Liver (tissue), 9 donors: ENCODE measurements around the gene TPRA1. TPM values are rescaled to one million over a fixed set of nuclear protein-coding genes. Genes with fewer than 3 reads are reported as not detected.

Source experiments
- DNase-seq: peaks from one replicate; pipeline ENCODE4 v3.0.0-alpha.2; 2017; ENCODE audit warnings: low spot score
- H3K27ac ChIP-seq, 2 donors: one replicate each; pipeline ENCODE4 v1.7.0; 2013; ENCODE audit warnings: inconsistent platforms in 2 of 2, low read length in 2 of 2, control low read depth in 1 of 2, low read depth in 1 of 2, mild to moderate bottlenecking in 1 of 2
- H3K27me3 ChIP-seq, 4 donors: one replicate each; pipeline versions ENCODE4 v1.6.1 to v1.7.0; 2013; ENCODE audit warnings: low read length in 3 of 4, inconsistent platforms in 1 of 4, mild to moderate bottlenecking in 1 of 4, moderate library complexity in 1 of 4; ENCODE audit not compliant: control insufficient read depth in 4 of 4, insufficient read depth in 4 of 4
- H3K36me3 ChIP-seq, 4 donors: one replicate each; pipeline versions ENCODE4 v1.6.1 to v1.7.0; 2013; ENCODE audit warnings: low read length in 3 of 4, mild to moderate bottlenecking in 3 of 4, low read depth in 1 of 4, moderate library complexity in 1 of 4; ENCODE audit not compliant: control insufficient read depth in 4 of 4, insufficient read depth in 3 of 4
- H3K4me1 ChIP-seq, 4 donors: one replicate each; pipeline versions ENCODE4 v1.6.1 to v1.7.0; 2013; ENCODE audit warnings: low read length in 3 of 4, mild to moderate bottlenecking in 3 of 4, moderate library complexity in 1 of 4; ENCODE audit not compliant: control insufficient read depth in 4 of 4, insufficient read depth in 4 of 4
- H3K4me3 ChIP-seq, 3 donors: one replicate each; pipeline versions ENCODE4 v1.6.1 to v1.7.0; 2013; ENCODE audit warnings: low read length in 3 of 3, control low read depth in 1 of 3, low read depth in 1 of 3, mild to moderate bottlenecking in 1 of 3
- H3K9ac ChIP-seq, 2 donors: one replicate each; pipeline ENCODE4 v1.7.0; 2013; ENCODE audit warnings: low read length in 2 of 2, mild to moderate bottlenecking in 2 of 2, moderate library complexity in 2 of 2, control low read depth in 1 of 2, low read depth in 1 of 2
- H3K9me3 ChIP-seq, 4 donors: one replicate each; pipeline versions ENCODE4 v1.6.1 to v1.7.0; 2013; ENCODE audit warnings: low read length in 3 of 4; ENCODE audit not compliant: control insufficient read depth in 4 of 4
- ATF3 ChIP-seq: IDR thresholded peaks from 2 replicates; pipeline ENCODE4 v1.6.1; 2016; ENCODE audit warnings: antibody characterized with exemption
- CTCF ChIP-seq: fragments of 150-350 bp; IDR thresholded peaks from 2 replicates; pipeline ENCODE4 v1.5.1; 2017; ENCODE audit warnings: improper control_type of control experiment, low read depth, low read length; ENCODE audit not compliant: missing input control
- EGR1 ChIP-seq, 2 donors: IDR thresholded peaks; 2 replicates each; pipeline ENCODE4 v1.6.1; 2016 to 2018; ENCODE audit warnings: antibody characterized with exemption in 2 of 2, low read depth in 2 of 2
- FOXA1 ChIP-seq: IDR thresholded peaks from 2 replicates; pipeline ENCODE4 v1.6.1; 2016; ENCODE audit warnings: antibody characterized with exemption
- FOXA2 ChIP-seq: IDR thresholded peaks from 2 replicates; pipeline ENCODE4 v1.6.1; 2016; ENCODE audit warnings: antibody characterized with exemption
- GABPA ChIP-seq, 2 donors: IDR thresholded peaks in 1 of 2; conservative IDR thresholded peaks in 1 of 2; 2 replicates each; pipeline ENCODE4 v1.6.1; 2016; ENCODE audit warnings: antibody characterized with exemption in 2 of 2, mild to moderate bottlenecking in 1 of 2, moderate library complexity in 1 of 2
- HNF4A ChIP-seq, 2 donors: conservative IDR thresholded peaks; 2 replicates each; pipeline ENCODE4 v1.6.1; 2016; ENCODE audit warnings: antibody characterized with exemption in 2 of 2, mild to moderate bottlenecking in 2 of 2
- HNF4G ChIP-seq: IDR thresholded peaks from 2 replicates; pipeline ENCODE4 v1.6.1; 2016; ENCODE audit warnings: antibody characterized with exemption
- JUND ChIP-seq, 2 donors: IDR thresholded peaks; 2 replicates each; pipeline ENCODE4 v1.6.1; 2016; ENCODE audit warnings: antibody characterized with exemption in 2 of 2
- NR2F2 ChIP-seq: IDR thresholded peaks from 2 replicates; pipeline ENCODE4 v1.6.1; 2016; ENCODE audit warnings: antibody characterized with exemption
- RAD21 ChIP-seq, 2 donors: IDR thresholded peaks; 2 replicates each; pipeline ENCODE4 v1.6.1; 2016; ENCODE audit warnings: antibody characterized with exemption in 2 of 2, mild to moderate bottlenecking in 2 of 2
- RXRA ChIP-seq, 2 donors: IDR thresholded peaks; 2 replicates each; pipeline ENCODE4 v1.6.1; 2017 to 2018; ENCODE audit warnings: antibody characterized with exemption in 2 of 2, mild to moderate bottlenecking in 1 of 2
- SP1 ChIP-seq: IDR thresholded peaks from 2 replicates; pipeline ENCODE4 v1.6.1; 2018; ENCODE audit warnings: antibody characterized with exemption, mild to moderate bottlenecking
- TAF1 ChIP-seq: conservative IDR thresholded peaks from 2 replicates; pipeline ENCODE4 v1.6.1; 2016; ENCODE audit warnings: antibody characterized with exemption, mild to moderate bottlenecking
- YY1 ChIP-seq: IDR thresholded peaks from 2 replicates; pipeline ENCODE4 v1.6.1; 2016; ENCODE audit warnings: antibody characterized with exemption, mild to moderate bottlenecking
- WGBS: extraction: QIAGEN DNeasy Blood & Tissue Kit; methylation state at CpG from one replicate; pipeline ENCODE4 v1.1.7; 2013; 5-methylcytosine and 5-hydroxymethylcytosine counted together
- polyA plus RNA-seq, 2 donors: library from polyadenylated mRNA; stranded (reverse) in 1 of 2; unstranded in 1 of 2; fragments of 200-250 nt in 1 of 2; fragments of >200 nt in 1 of 2; fragmentation: Nextera tagmentation in 1 of 2; extraction: Ambion mirVana in 1 of 2; gene quantifications; one replicate each; pipeline versions ENCODE4 v1.2.1 to v1.2.3, GENCODE V29; 2013 to 2015
- total RNA-seq, 2 donors: library from RNA; depleted of rRNA; stranded (reverse); fragments of >200 nt; gene quantifications; one replicate each; pipeline ENCODE4 v1.2.3, GENCODE V29; 2014
- TF ChIP-seq, protein P1 (sequence below): IDR thresholded peaks from 2 replicates; pipeline ENCODE4 v1.6.1; 2016; ENCODE audit warnings: antibody characterized with exemption
- TF ChIP-seq, protein P2 (sequence below): IDR thresholded peaks from 2 replicates; pipeline ENCODE4 v1.6.1; 2016; ENCODE audit warnings: antibody characterized with exemption, mild to moderate bottlenecking
- TF ChIP-seq, protein P3 (sequence below): IDR thresholded peaks from 2 replicates; pipeline ENCODE4 v1.6.1; 2016; ENCODE audit warnings: antibody characterized with exemption
- donor health status: healthy.
- donor health status: healthy.
- donor health status: healthy.
- donor health status: healthy.
- donor health status: healthy.

TPRA1 gene
- total and polyA plus RNA-seq, 4 donors = 17.3 to 27.1 (median 21.3) TPM

- Histone ChIP-seq H3K9me3 (no peaks in the 10 kb centered on the region), H3K4me1 (peaks cover 0 to 2% (median 0%) of the 10 kb centered on the region in 4 donors), H3K27ac (no peak overlapping the region), H3K9ac (no peak overlapping the region), H3K36me3 (no peaks in the 10 kb centered on the region), H3K27me3 (no peaks in the 10 kb centered on the region), H3K4me3 (no peak overlapping the region)
- no peak for DNase-seq
- WGBS = 79% methylated on average over 9 of the region's 9 CpGs
- TF ChIP-seq YY1 = no peak
- TF ChIP-seq ATF3 = no peak
- TF ChIP-seq HNF4G = no peak
- TF ChIP-seq JUND (IDR thresholded peaks at IDR 0.05) = no peak
- TF ChIP-seq, protein P1, sequence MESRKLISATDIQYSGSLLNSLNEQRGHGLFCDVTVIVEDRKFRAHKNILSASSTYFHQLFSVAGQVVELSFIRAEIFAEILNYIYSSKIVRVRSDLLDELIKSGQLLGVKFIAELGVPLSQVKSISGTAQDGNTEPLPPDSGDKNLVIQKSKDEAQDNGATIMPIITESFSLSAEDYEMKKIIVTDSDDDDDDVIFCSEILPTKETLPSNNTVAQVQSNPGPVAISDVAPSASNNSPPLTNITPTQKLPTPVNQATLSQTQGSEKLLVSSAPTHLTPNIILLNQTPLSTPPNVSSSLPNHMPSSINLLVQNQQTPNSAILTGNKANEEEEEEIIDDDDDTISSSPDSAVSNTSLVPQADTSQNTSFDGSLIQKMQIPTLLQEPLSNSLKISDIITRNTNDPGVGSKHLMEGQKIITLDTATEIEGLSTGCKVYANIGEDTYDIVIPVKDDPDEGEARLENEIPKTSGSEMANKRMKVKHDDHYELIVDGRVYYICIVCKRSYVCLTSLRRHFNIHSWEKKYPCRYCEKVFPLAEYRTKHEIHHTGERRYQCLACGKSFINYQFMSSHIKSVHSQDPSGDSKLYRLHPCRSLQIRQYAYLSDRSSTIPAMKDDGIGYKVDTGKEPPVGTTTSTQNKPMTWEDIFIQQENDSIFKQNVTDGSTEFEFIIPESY = no peak
These were observed 61.0 kb downstream of the TPRA1 start for GRCh38 chr3:127529346-127530188.

DNA sequence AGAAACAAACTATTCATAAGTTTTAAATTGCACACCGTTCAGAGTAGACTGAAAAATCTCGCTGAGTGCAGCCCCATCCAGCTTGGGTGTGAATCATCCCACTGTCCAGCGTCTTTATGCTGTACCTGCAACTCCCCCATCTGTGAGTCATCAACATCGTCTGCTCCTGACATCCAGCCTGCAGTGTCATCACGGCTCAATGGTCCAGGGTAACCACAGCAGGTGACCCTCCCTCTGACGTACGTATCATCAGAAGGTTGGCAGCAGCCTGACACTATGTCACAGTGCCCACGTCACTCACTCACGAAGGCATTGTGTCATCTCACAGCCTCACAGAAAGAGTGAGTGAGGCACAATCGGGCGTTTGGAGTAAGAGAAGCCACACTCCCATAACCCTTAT is 65.2 kb downstream of the TPRA1 start:
- Histone ChIP-seq H3K27ac (no peak overlapping the region), H3K9me3 (peaks cover 0 to 3% (median under 1%) of the 10 kb centered on the region in 4 donors), H3K36me3 (no peaks in the 10 kb centered on the region), H3K9ac (no peak overlapping the region), H3K4me3 (no peak overlapping the region), H3K4me1 (no peaks in the 10 kb centered on the region), H3K27me3 (no peaks in the 10 kb centered on the region)
- DNase-seq = no peak
- TF ChIP-seq ATF3 (no peak), HNF4A (conservative IDR thresholded peaks at IDR 0.05) (no peak), CTCF (no peak), NR2F2 (no peak), RAD21 (IDR thresholded peaks at IDR 0.05) (no peak), EGR1 (IDR thresholded peaks at IDR 0.05; ENCODE audit: low read depth in 2 of 2) (no peak), TAF1 (no peak), GABPA (IDR thresholded peaks at IDR 0.05 in 1 of 2, conservative IDR thresholded peaks at IDR 0.05 in 1 of 2) (no peak), YY1 (no peak), SP1 (no peak), FOXA1 (no peak), RXRA (IDR thresholded peaks at IDR 0.05) (no peak), JUND (IDR thresholded peaks at IDR 0.05) (no peak), FOXA2 (no peak), HNF4G (no peak)
- TF ChIP-seq, protein P2, sequence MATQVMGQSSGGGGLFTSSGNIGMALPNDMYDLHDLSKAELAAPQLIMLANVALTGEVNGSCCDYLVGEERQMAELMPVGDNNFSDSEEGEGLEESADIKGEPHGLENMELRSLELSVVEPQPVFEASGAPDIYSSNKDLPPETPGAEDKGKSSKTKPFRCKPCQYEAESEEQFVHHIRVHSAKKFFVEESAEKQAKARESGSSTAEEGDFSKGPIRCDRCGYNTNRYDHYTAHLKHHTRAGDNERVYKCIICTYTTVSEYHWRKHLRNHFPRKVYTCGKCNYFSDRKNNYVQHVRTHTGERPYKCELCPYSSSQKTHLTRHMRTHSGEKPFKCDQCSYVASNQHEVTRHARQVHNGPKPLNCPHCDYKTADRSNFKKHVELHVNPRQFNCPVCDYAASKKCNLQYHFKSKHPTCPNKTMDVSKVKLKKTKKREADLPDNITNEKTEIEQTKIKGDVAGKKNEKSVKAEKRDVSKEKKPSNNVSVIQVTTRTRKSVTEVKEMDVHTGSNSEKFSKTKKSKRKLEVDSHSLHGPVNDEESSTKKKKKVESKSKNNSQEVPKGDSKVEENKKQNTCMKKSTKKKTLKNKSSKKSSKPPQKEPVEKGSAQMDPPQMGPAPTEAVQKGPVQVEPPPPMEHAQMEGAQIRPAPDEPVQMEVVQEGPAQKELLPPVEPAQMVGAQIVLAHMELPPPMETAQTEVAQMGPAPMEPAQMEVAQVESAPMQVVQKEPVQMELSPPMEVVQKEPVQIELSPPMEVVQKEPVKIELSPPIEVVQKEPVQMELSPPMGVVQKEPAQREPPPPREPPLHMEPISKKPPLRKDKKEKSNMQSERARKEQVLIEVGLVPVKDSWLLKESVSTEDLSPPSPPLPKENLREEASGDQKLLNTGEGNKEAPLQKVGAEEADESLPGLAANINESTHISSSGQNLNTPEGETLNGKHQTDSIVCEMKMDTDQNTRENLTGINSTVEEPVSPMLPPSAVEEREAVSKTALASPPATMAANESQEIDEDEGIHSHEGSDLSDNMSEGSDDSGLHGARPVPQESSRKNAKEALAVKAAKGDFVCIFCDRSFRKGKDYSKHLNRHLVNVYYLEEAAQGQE = no peak
- TF ChIP-seq, protein P1 = no peak
- TF ChIP-seq, protein P3, sequence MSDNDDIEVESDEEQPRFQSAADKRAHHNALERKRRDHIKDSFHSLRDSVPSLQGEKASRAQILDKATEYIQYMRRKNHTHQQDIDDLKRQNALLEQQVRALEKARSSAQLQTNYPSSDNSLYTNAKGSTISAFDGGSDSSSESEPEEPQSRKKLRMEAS = no peak
- 70% methylated on average over 11 of the region's 11 CpGs for WGBS
